WTC11 (cell line): ENCODE measurements around the gene SLA2. TPM values are rescaled to one million over a fixed set of nuclear protein-coding genes. Genes with fewer than 3 reads are reported as not detected.

Source experiments
- ATAC-seq: fragments of 200-7000 bp; cut with Tn5 transposase; 2 replicates; pipeline ENCODE4 v1.10.0; 2021; ENCODE audit warnings: mild to moderate bottlenecking, moderate library complexity
- CTCF ChIA-PET: fragments of 300-600 bp; sonication (Branson Sonifier 250); formaldehyde crosslinking; loops from one replicate; lab custom pipeline; 2021; ENCODE audit warnings: antibody characterized with exemption; lab: Charles Lee
- POLR2A ChIA-PET: fragments of 350-600 bp; sonication (Branson Sonifier 250); formaldehyde crosslinking; loops from one replicate; lab custom pipeline; 2021; ENCODE audit warnings: antibody characterized with exemption; lab: Charles Lee
- DNase-seq: peaks from one replicate; pipeline ENCODE4 v3.0.0; 2021; ENCODE audit warnings: low spot score
- H3K27ac Mint-ChIP-seq: 2 replicates; pipeline ENCODE4 v1.8.0; 2021; ENCODE audit warnings: mixed read lengths
- H3K27me3 Mint-ChIP-seq: 2 replicates; pipeline ENCODE4 v1.8.0; 2021; ENCODE audit warnings: low read depth, mild to moderate bottlenecking, moderate library complexity, mixed read lengths
- H3K36me3 Mint-ChIP-seq: 2 replicates; pipeline ENCODE4 v1.8.0; 2021; ENCODE audit warnings: mixed read lengths
- H3K4me1 Mint-ChIP-seq: 2 replicates; pipeline ENCODE4 v1.8.0; 2022; ENCODE audit warnings: mixed read lengths
- H3K4me3 Mint-ChIP-seq: 2 replicates; pipeline ENCODE4 v1.8.0; 2021; ENCODE audit warnings: mild to moderate bottlenecking, moderate library complexity, mixed read lengths
- H3K9me3 Mint-ChIP-seq: 2 replicates; pipeline ENCODE4 v1.8.0; 2021; ENCODE audit warnings: mixed read lengths
- CDX4 ChIP-seq: fragments of 250-450 bp; sonication (Bioruptor Pico); IDR thresholded peaks from 2 replicates; pipeline ENCODE4 v1.9.0; 2021; ENCODE audit warnings: moderate library complexity, mild to moderate bottlenecking, inconsistent platforms, borderline replicate concordance
- CREB1 ChIP-seq: sonication (generic); formaldehyde crosslinking; IDR thresholded peaks from 2 replicates; pipeline ENCODE4 v1.8.0; 2023; ENCODE audit warnings: mild to moderate bottlenecking, missing genetic modification reagents
- FOXK1 ChIP-seq: sonication (generic); formaldehyde crosslinking; IDR thresholded peaks from 2 replicates; pipeline ENCODE4 v1.8.0; 2022; ENCODE audit warnings: mild to moderate bottlenecking, moderate library complexity, missing genetic modification reagents
- GRHL2 ChIP-seq: fragments of 250-450 bp; sonication (Bioruptor Pico); IDR thresholded peaks from 2 replicates; pipeline ENCODE4 v1.8.0; 2022; ENCODE audit warnings: mild to moderate bottlenecking, moderate library complexity; ENCODE audit not compliant: insufficient replicate concordance, severe bottlenecking
- HMGXB4 ChIP-seq: sonication (generic); formaldehyde crosslinking; IDR thresholded peaks from 2 replicates; pipeline ENCODE4 v1.8.1; 2023; ENCODE audit warnings: mild to moderate bottlenecking, moderate library complexity, missing genetic modification reagents
- MYBL2 ChIP-seq: sonication (generic); formaldehyde crosslinking; IDR thresholded peaks from 2 replicates; pipeline ENCODE4 v1.8.1; 2023; ENCODE audit warnings: mild to moderate bottlenecking, moderate library complexity, missing genetic modification reagents
- NFYB ChIP-seq: sonication (generic); formaldehyde crosslinking; conservative IDR thresholded peaks from 2 replicates; pipeline ENCODE4 v1.8.0; 2022; ENCODE audit warnings: low read depth, missing genetic modification reagents
- NR2C2 ChIP-seq: sonication (generic); formaldehyde crosslinking; IDR thresholded peaks from 2 replicates; pipeline ENCODE4 v1.8.0; 2022; ENCODE audit warnings: mild to moderate bottlenecking, missing genetic modification reagents
- PRRX2 ChIP-seq: fragments of 250-450 bp; sonication (Bioruptor Pico); IDR thresholded peaks from 2 replicates; pipeline ENCODE4 v1.8.0; 2021; ENCODE audit warnings: mild to moderate bottlenecking
- TP53 ChIP-seq: sonication (generic); formaldehyde crosslinking; IDR thresholded peaks from 2 replicates; pipeline ENCODE4 v1.8.1; 2023; ENCODE audit warnings: mild to moderate bottlenecking, missing genetic modification reagents
- ZBTB43 ChIP-seq: sonication (generic); formaldehyde crosslinking; IDR thresholded peaks from 2 replicates; pipeline ENCODE4 v1.8.1; 2023; ENCODE audit warnings: mild to moderate bottlenecking, missing genetic modification reagents
- ZNF138 ChIP-seq: sonication (generic); formaldehyde crosslinking; conservative IDR thresholded peaks from 2 replicates; pipeline ENCODE4 v1.8.1; 2022; ENCODE audit warnings: mild to moderate bottlenecking, moderate library complexity, missing genetic modification reagents
- ZNF219 ChIP-seq: sonication (generic); formaldehyde crosslinking; IDR thresholded peaks from 2 replicates; pipeline ENCODE4 v1.8.0; 2023; ENCODE audit warnings: missing genetic modification reagents, mild to moderate bottlenecking, borderline replicate concordance
- ZNF416 ChIP-seq: fragments of 250-450 bp; sonication (Bioruptor Pico); IDR thresholded peaks from 2 replicates; pipeline ENCODE4 v1.9.0; 2021; ENCODE audit warnings: mild to moderate bottlenecking, inconsistent platforms
- ZNF532 ChIP-seq: fragments of 250-450 bp; sonication (Bioruptor Pico); IDR thresholded peaks from 2 replicates; pipeline ENCODE4 v1.9.0; 2021; ENCODE audit warnings: mild to moderate bottlenecking, borderline replicate concordance
- total RNA-seq: library from RNA; stranded (reverse); gene quantifications from 3 replicates; pipeline ENCODE4 v1.2.3, GENCODE V29; 2021
- TF ChIP-seq, protein P1 (sequence below): sonication (generic); formaldehyde crosslinking; IDR thresholded peaks from 2 replicates; pipeline ENCODE4 v1.8.0; 2023; ENCODE audit warnings: missing genetic modification reagents, mild to moderate bottlenecking, borderline replicate concordance

The SLA2 gene
- total RNA-seq, 1 experiment from 2014 or later = 0.17 TPM

DNA sequence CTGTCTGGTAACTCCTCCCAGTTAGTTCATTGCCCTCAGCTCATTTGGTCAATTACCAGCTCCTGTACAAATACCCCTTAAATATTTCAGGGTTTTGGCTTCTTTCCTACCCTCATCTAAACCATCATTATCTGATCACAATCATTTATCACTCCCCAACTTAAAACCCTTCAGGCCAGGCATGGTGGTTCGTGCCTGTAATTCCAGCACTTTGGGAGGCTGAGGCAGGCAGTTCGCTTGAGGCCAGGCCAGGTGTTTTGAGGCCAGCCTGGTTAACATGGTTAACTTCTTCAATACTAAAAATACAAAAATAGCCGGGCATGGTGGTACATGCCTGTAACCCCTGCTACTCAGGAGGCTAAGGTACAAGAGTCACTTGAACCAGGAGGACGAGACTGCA lies 63.2 kb downstream of the SLA2 start:
- Mint-ChIP-seq H3K4me3 (no peak overlapping the region), H3K4me1 (peaks cover 48% of the 10 kb centered on the region), H3K36me3 (peaks cover 58% of the 10 kb centered on the region), H3K9me3 (peaks cover 8% of the 10 kb centered on the region), H3K27ac (peak overlapping the region; percentile 74), H3K27me3 (no peaks in the 10 kb centered on the region)
- POLR2A ChIA-PET = no interaction called here
- DNase-seq = no peak
- no peak for TF ChIP-seq PRRX2 (CRISPR knock-in tag)
- TF ChIP-seq GRHL2 = no peak
- no peak for TF ChIP-seq MYBL2 (CRISPR knock-in tag)
- no peak for TF ChIP-seq TP53 (CRISPR knock-in tag)
- no peak for TF ChIP-seq NR2C2 (CRISPR knock-in tag)
- TF ChIP-seq, protein P1, sequence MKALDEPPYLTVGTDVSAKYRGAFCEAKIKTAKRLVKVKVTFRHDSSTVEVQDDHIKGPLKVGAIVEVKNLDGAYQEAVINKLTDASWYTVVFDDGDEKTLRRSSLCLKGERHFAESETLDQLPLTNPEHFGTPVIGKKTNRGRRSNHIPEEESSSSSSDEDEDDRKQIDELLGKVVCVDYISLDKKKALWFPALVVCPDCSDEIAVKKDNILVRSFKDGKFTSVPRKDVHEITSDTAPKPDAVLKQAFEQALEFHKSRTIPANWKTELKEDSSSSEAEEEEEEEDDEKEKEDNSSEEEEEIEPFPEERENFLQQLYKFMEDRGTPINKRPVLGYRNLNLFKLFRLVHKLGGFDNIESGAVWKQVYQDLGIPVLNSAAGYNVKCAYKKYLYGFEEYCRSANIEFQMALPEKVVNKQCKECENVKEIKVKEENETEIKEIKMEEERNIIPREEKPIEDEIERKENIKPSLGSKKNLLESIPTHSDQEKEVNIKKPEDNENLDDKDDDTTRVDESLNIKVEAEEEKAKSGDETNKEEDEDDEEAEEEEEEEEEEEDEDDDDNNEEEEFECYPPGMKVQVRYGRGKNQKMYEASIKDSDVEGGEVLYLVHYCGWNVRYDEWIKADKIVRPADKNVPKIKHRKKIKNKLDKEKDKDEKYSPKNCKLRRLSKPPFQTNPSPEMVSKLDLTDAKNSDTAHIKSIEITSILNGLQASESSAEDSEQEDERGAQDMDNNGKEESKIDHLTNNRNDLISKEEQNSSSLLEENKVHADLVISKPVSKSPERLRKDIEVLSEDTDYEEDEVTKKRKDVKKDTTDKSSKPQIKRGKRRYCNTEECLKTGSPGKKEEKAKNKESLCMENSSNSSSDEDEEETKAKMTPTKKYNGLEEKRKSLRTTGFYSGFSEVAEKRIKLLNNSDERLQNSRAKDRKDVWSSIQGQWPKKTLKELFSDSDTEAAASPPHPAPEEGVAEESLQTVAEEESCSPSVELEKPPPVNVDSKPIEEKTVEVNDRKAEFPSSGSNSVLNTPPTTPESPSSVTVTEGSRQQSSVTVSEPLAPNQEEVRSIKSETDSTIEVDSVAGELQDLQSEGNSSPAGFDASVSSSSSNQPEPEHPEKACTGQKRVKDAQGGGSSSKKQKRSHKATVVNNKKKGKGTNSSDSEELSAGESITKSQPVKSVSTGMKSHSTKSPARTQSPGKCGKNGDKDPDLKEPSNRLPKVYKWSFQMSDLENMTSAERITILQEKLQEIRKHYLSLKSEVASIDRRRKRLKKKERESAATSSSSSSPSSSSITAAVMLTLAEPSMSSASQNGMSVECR = no peak
- no peak for TF ChIP-seq ZNF532 (CRISPR knock-in tag)
- TF ChIP-seq CREB1 (CRISPR knock-in tag) = no peak
- no peak for TF ChIP-seq ZNF416 (CRISPR knock-in tag)
- no peak for TF ChIP-seq HMGXB4 (CRISPR knock-in tag)
- TF ChIP-seq NFYB (CRISPR knock-in tag) = no peak
- TF ChIP-seq CDX4 (CRISPR knock-in tag) = no peak
- no peak for TF ChIP-seq ZNF219 (CRISPR knock-in tag)
- no peak for TF ChIP-seq FOXK1 (CRISPR knock-in tag)
- no peak for TF ChIP-seq ZNF138 (CRISPR knock-in tag)
- no peak for TF ChIP-seq ZBTB43 (CRISPR knock-in tag)
- CTCF ChIA-PET = no interaction called here
- ATAC-seq = no peak
